ENCODE measurements around the gene DTX4. TPM values are rescaled to one million over a fixed set of nuclear protein-coding genes. Genes with fewer than 3 reads are reported as not detected.

The DTX4 gene
- total RNA-seq, 1 experiment from 2014 or later: 4.2 TPM

DNA sequence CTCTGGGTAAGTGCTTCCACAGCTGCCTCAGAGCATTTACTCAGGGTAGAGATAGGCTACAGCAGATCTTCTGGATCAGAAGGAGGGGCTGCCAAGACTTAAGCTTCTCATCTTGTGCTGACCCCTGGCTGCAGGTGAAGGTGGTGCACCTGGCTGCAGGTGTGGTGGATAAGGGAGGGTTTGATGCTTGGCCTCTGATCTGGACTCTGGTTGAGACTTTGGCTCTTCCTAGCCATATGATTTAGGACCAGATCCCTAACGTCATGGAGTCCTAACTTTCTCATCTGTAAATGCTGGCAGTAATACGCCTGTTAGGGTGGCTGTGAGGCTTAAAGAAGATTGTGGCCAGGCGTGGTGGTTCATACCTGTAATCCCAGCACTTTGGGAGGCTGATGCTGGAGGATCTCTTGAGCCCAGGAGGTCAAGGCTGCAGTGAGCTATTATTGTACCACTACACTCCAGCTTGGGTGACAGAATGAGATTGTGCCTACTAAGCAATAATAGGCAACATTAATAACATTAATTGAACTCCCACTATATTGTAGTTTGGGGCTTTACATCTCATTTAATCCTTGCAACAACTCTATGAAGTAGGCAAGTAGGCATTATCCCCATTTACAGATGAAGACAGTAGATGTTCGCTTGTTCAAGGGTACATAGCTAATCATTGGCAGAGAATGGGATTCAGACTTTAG, 10.7 kb downstream of the DTX4 start:
- TF ChIP-seq, protein P1, sequence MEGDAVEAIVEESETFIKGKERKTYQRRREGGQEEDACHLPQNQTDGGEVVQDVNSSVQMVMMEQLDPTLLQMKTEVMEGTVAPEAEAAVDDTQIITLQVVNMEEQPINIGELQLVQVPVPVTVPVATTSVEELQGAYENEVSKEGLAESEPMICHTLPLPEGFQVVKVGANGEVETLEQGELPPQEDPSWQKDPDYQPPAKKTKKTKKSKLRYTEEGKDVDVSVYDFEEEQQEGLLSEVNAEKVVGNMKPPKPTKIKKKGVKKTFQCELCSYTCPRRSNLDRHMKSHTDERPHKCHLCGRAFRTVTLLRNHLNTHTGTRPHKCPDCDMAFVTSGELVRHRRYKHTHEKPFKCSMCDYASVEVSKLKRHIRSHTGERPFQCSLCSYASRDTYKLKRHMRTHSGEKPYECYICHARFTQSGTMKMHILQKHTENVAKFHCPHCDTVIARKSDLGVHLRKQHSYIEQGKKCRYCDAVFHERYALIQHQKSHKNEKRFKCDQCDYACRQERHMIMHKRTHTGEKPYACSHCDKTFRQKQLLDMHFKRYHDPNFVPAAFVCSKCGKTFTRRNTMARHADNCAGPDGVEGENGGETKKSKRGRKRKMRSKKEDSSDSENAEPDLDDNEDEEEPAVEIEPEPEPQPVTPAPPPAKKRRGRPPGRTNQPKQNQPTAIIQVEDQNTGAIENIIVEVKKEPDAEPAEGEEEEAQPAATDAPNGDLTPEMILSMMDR (IDR thresholded peaks at IDR 0.05; ENCODE audit: unreplicated experiment): peak; percentile 27
- ChIA-PET POLR2A (interaction anchor here (2.0 kb wide), 1 partner anchor 9 kb away, joined by 7 read pairs; no protein-coding TSS in a partner anchor), CTCF (interaction anchor here (0.6 to 27.3 kb wide), 10 partner anchors 9 to 642 kb away, joined by 3 to 530 read pairs (median 3); partner anchors contain the start of gene DTX4)
- Mint-ChIP-seq H3K36me3 (ENCODE audit: insufficient read depth, unreplicated experiment) (peaks cover 12% of the 10 kb centered on the region), H3K4me3 (ENCODE audit: unreplicated experiment) (no peak overlapping the region), H3K27ac (ENCODE audit: low read depth, unreplicated experiment) (no peak overlapping the region), H3K27me3 (ENCODE audit: insufficient read depth, unreplicated experiment) (no peaks in the 10 kb centered on the region), H3K9me3 (ENCODE audit: unreplicated experiment) (no peaks in the 10 kb centered on the region), H3K4me1 (ENCODE audit: insufficient read depth, unreplicated experiment) (peaks cover 10% of the 10 kb centered on the region)
- intact Hi-C loops (cut with micrococcal nuclease): no loop called here
- BruUV-seq (replicated peaks): no TSS peak
- DNase-seq (ENCODE audit: unreplicated experiment): peak; percentile 67

DNA sequence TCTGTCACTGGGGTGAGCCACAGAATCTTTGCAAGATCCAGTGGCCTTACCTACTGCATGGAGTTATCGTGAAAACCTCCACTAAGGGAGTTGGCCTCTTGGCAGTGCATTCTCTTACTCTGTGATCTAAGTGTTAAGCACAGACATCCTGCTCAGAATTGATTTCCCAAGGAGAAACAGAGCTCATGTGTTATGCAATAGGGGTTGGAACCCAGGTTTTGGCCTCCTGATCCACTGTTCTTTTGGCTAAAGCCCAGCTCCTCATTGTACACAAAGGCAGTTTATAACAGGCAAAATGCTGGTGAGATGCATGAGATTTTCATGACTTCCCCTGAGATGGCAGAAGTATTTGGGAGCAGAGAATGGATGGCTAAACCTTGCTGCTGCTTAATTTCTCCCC, 11.8 kb downstream of the DTX4 start:
- BruUV-seq (replicated peaks): no TSS peak
- intact Hi-C loops (cut with micrococcal nuclease): no loop called here
- DNase-seq (ENCODE audit: unreplicated experiment): no peak
- H3K4me1 Mint-ChIP-seq (ENCODE audit: insufficient read depth, unreplicated experiment): peaks cover 14% of the 10 kb centered on the region
- CTCF ChIA-PET: interaction anchor here (0.5 to 27.3 kb wide), 4 partner anchors 10 to 842 kb away, joined by 3 to 530 read pairs (median 113); partner anchors contain the start of gene DTX4
- POLR2A ChIA-PET: interaction anchor here (1.1 kb wide), 1 partner anchor 10 kb away, joined by 3 read pairs; no protein-coding TSS in a partner anchor
- peaks cover 13% of the 10 kb centered on the region for H3K36me3 Mint-ChIP-seq (ENCODE audit: insufficient read depth, unreplicated experiment)
- H3K27ac Mint-ChIP-seq (ENCODE audit: low read depth, unreplicated experiment): no peak overlapping the region
- H3K4me3 Mint-ChIP-seq (ENCODE audit: unreplicated experiment): no peak overlapping the region
- TF ChIP-seq, protein P1 (IDR thresholded peaks at IDR 0.05; ENCODE audit: unreplicated experiment): no peak
- H3K27me3 Mint-ChIP-seq (ENCODE audit: insufficient read depth, unreplicated experiment): no peaks in the 10 kb centered on the region
- H3K9me3 Mint-ChIP-seq (ENCODE audit: unreplicated experiment): no peaks in the 10 kb centered on the region

DNA sequence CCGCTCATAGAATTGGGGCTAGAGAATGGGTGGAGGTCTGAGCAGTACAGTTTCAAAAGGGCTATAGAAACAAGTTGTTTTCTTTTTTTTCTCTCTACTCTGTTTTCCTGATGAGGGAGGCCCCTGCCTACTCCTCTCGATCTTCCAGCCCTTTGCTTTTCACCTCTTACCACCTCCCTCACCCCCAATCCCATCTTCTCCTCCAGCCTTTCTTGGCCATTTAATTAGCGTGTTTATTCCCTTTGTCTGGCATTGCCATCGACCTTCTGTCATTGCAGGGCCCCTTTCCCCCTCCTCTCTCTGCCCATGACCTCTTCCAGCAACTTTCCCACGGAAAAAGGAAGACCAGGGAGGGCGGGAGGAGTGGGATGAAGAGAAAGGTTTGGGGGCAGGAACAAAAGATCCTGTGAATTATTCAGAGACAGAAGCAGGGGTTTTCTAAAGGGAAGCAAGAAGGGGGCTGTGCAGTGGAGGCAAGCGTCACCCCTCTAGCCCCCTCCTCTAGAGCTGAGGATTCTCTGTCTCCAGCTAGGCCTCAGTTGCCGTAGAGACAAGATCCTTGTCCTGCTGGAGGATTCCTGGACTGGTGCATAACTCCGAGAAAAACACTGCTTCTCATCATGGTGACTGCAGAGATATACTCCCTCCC, 12.9 kb downstream of the DTX4 start:
- no peak overlapping the region for H3K4me3 Mint-ChIP-seq (ENCODE audit: unreplicated experiment)
- H3K27ac Mint-ChIP-seq (ENCODE audit: low read depth, unreplicated experiment): no peak overlapping the region
- H3K27me3 Mint-ChIP-seq (ENCODE audit: insufficient read depth, unreplicated experiment): no peaks in the 10 kb centered on the region
- DNase-seq (ENCODE audit: unreplicated experiment): no peak
- CTCF ChIA-PET: interaction anchor here (0.6 to 27.3 kb wide), 7 partner anchors 9 to 255 kb away, joined by 3 to 530 read pairs (median 4); partner anchors contain the start of gene DTX4
- POLR2A ChIA-PET: interaction anchor here (4.3 kb wide), 1 partner anchor 12 kb away, joined by 39 read pairs; the partner anchor contains the start of gene DTX4
- intact Hi-C loops (cut with micrococcal nuclease): no loop called here
- H3K9me3 Mint-ChIP-seq (ENCODE audit: unreplicated experiment): no peaks in the 10 kb centered on the region
- TF ChIP-seq, protein P1 (IDR thresholded peaks at IDR 0.05; ENCODE audit: unreplicated experiment): no peak
- H3K36me3 Mint-ChIP-seq (ENCODE audit: insufficient read depth, unreplicated experiment): peaks cover 14% of the 10 kb centered on the region
- no TSS peak for BruUV-seq (replicated peaks)
- peaks cover 14% of the 10 kb centered on the region for H3K4me1 Mint-ChIP-seq (ENCODE audit: insufficient read depth, unreplicated experiment)

DNA sequence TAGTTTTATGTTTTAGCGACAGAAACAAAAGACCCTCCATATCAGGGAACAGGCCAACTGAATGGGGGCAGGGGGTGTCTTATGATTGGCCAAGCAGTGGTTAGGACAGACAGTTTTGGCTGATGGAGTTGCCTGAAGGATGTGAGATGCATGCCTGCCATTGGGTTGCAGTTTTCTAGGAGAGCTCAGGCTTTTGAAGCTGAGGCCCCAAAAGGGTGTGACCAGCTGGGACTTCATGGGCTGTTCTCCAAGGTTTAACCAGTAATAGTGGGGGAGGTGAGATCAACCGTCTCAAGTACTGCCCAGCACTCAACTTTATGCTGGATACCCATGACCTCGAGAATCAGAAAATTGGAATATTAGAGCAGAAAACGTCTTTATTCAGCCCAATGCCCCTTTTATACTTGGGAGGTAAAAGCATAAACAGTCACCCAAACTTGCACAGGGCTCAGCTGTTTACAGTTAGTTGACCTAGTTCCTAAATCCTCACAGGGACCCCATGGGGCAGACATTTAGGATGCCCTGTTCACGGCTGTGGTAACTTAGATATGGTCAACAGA, 13.5 kb downstream of the DTX4 start:
- no peak overlapping the region for H3K4me3 Mint-ChIP-seq (ENCODE audit: unreplicated experiment)
- H3K27me3 Mint-ChIP-seq (ENCODE audit: insufficient read depth, unreplicated experiment): no peaks in the 10 kb centered on the region
- DNase-seq (ENCODE audit: unreplicated experiment): no peak
- no peaks in the 10 kb centered on the region for H3K9me3 Mint-ChIP-seq (ENCODE audit: unreplicated experiment)
- CTCF ChIA-PET: interaction anchor here (0.6 to 27.3 kb wide), 11 partner anchors 9 to 1849 kb away, joined by 3 to 530 read pairs (median 4); partner anchors contain the start of gene DTX4
- H3K4me1 Mint-ChIP-seq (ENCODE audit: insufficient read depth, unreplicated experiment): peaks cover 14% of the 10 kb centered on the region
- no TSS peak for BruUV-seq (replicated peaks)
- H3K36me3 Mint-ChIP-seq (ENCODE audit: insufficient read depth, unreplicated experiment): peaks cover 14% of the 10 kb centered on the region
- intact Hi-C loops (cut with micrococcal nuclease): no loop called here
- TF ChIP-seq, protein P1 (IDR thresholded peaks at IDR 0.05; ENCODE audit: unreplicated experiment): no peak
- POLR2A ChIA-PET: interaction anchor here (4.3 kb wide), 1 partner anchor 12 kb away, joined by 39 read pairs; the partner anchor contains the start of gene DTX4
- no peak overlapping the region for H3K27ac Mint-ChIP-seq (ENCODE audit: low read depth, unreplicated experiment)
